GM19043 (cell line): ENCODE data around the gene KDM8.
A peak's percentile ranks its signal among the peaks of the same experiment; 100 is the strongest.

Experiments used
- ATAC-seq: cut with Tn5 transposase; IDR thresholded peaks from one replicate; pipeline ENCODE4 v1.9.1; 2021; ENCODE audit warnings: low read depth; ENCODE audit not compliant: unreplicated experiment

Gene KDM8

DNA sequence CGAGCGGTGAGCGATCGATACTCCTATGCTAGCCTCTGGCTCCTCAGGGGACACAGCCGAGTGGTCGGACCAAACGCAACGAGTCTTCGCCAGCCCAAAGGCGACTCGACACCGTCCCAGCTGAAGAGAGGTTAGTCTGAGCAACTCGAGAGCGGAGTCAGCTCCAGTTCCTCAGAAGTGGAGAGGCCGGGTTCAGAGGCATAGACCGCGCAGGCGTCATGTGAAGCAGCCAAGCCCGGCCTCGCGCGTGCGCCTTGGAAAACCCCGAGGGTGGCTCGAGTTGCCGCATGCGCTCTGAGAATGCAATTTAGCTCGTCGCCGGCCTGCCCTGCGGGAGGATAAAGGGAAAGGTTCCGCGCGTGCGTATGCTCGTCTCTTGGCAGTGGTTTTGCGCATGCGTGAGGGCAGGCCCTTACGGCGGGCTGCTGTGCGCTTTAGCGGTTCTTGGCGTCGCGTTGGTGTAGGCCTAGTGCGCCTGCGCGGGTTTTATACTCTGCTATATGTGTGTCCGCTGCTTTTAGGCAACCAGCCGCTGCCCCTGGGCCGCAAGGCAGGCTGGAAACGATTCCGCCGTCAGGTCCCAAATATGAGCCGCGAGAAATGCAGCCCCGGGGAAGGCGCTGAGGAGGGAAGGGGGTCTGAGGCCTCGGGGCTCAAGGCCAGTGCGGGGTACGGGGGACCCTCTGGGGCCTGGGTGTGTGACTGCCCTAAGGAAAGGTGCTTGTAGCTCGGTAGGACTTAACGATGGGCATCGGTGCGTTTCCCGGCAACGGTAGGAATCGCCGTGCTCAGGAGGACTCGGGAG is at the start of gene KDM8:
Gene KDM8, plus strand, starts transcription at position 20 of the 805 bp plus-strand sequence. CDS start 6,598 bp downstream, outside the sequence.
- peak; percentile 65 for ATAC-seq

DNA sequence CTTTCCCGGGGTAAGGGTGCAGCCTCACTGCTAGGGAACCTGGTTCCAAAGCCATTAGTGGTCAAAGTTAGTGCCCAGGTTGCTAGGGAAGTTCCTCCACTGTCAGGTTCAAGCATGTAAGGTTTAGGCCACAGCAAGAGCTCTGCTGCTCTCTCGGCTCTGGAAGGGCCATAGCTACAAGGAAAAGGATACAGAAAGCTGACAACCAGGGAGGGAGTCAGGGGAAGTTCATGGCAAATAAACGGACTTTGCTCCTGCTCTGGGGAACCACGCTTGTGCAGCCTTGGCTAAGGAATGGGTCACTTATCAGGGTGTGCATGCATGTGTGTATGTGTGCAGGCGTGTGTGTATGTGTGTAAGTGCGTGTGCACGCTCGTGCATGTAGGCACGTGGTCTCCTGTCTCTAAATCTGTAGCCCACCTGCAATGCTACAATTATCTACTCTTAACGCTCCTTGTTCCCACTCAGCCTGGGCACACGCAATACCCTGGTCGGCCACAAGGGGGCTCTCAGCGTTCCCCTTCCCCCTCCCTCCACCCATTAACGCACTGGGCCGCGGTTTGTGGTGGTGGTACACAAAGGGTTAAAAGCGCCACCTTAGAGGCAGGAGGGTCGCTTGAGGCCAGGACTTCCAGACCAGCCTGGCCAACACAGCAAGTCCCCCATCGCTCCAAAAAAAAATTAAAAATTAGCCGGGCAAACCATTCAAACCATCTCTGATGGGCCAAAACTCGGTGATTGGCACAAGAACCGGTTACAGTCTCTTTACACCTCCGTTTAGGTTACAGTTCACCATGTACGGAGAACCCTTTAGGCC is 48.4 kb upstream of the KDM8 start:
- ATAC-seq: no peak

DNA sequence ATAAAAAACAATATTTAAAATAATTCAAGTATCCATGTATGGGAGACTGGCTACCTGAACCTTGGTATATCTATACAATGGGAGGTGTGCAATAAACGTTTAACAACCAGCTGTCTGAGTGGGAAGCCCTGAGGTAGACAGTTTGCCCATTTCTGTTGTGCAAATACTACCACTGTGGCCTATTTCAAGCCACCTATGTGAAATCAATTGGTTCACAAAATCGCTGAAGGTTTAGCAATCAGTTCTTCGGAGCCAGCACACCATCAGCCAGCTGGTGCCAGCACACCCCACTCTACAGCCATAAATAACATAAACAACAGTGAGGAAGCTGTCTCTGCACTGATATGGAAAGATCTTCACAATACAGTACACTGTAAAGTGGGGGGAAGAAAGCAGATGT is 46.7 kb upstream of the KDM8 start:
- no peak for ATAC-seq

DNA sequence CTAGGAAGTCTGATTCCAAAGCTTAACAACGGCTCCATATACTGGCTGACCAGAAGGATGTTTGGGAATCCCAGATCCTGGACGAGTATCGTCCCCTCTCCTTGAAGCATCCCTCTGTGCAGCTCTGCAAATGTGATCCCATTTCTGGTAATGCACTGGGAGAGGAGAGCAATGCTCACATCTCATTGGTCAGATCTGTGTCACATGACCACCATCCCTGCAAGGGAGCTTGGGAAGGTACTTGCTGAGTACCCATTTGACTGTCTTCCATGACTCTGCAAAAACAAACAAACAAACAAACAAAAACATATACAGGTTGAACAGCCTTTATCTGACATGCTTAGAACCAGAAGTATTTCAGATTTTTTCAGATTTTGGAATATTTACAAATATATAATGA is 41.9 kb upstream of the KDM8 start:
- no peak for ATAC-seq

DNA sequence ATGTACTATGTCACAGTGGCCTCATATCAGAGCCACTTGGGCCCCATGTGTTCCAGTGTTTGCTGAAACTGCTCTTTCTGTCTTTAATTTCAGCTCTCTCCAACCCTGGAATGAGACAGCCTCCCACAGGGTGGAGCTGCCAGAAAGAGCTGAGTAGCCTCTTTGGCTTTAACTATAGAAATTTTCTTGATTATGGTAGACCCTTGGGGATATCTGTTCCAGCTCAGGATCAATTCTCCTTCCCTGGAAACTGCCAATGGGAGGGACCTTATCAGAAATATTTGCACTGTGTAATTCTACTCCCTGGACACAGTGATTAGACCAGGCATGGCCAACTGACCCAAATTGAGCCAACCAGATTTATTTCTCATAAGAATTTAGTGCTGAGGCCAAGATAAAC is 39.0 kb upstream of the KDM8 start:
- ATAC-seq: no peak

DNA sequence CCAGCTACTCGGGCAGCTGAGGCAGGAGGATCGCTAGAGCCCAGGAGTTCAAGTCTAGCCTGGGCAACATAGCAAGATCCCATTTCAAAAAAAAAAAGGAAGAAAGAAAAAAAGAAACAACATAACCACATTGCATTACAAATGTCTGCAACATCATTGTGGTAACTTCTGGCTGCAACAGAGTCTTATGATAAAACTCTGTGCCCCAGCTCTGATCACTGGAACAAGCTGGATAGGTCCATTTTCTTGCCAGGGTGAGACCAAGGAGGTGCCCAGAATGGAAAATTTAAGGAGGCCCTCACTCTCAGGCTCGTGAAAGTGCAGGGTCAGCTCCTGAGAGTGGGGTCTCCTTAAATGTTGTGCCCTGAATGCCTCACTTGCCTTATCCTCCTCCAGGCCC is 37.8 kb upstream of the KDM8 start:
- ATAC-seq: no peak

DNA sequence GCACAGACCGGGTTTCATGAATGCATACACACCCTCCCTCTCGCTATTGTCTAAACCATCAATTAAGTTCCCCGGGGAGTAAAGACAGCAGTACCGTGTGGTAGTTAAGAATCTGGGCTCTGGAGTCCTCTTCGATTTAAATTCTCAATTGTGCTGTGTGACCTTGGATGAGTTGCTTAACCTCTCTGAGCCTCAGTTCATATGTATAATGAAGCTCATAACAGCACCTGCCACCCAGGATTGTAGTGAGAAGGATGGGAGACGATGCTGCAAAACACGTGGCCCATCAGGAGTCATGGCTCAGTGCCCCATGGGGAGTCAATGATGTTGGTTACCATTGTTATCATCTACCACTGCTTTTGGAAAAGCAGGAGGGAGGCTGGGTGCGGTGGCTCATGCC is 34.5 kb upstream of the KDM8 start:
- no peak for ATAC-seq

DNA sequence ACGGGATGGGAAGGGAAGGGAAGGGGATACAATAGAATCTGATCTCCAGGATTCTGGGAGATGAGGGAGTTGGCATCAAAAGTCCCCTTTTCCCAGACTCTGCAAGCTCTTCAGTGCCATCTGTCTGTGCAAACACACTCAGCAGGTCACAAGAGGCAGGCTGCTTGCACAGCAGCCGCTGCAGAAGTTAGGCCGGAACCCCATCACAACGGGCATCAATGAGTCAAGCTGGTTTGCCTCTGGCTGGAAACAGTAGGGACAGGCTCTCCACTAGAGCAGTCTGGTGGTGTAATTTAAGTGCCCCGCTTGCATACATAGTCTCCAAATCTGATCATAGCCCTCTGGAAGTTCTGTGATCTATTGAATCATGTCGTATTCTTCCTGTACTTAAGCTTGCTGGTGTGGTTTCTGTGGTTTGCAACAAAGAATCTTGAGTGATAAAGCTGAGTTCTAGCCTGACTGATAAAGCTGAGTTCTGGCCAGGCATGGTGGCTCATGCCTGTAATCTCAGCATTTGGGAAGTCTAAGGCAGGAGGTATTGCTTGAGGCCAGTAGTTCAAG is 33.7 kb upstream of the KDM8 start:
- no peak for ATAC-seq

DNA sequence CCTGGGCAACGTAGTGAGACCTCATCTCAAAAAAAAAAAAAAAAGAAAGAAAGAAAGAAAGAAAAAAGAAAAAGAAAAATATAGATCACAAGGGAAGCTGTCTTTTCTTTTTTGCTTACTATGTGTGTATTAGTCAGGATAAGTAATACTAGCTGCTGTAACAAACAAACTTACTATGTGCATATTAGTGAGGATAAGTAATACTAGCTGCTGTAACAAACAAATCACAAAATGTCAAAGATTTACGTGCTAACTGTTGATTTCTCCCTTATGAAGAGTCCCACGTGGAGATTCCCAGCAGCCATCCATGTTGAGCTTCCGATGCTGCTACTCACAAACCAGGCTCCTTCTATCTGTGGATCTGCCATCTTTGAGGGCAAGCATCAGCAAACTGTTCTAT is 31.7 kb upstream of the KDM8 start:
- ATAC-seq: no peak

DNA sequence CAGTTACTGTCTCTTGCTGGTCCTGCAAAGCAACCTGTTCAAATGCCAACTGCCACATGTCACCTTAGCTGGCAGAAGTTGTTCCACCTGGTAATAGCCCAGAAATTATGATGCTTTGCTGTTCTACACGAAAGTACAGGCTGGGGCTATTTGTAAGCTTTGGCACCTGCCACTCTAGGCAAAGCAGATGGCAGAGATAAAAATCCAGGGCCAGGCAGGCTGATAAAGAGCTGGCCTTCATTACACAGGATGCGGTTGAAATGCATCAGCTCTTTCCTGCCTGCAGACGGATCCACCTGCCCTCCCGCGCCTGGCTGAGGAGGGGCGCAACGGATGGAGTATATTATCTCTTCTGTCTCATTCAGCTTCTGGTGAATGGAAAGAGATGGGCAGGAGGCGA is 29.3 kb upstream of the KDM8 start:
- no peak for ATAC-seq

DNA sequence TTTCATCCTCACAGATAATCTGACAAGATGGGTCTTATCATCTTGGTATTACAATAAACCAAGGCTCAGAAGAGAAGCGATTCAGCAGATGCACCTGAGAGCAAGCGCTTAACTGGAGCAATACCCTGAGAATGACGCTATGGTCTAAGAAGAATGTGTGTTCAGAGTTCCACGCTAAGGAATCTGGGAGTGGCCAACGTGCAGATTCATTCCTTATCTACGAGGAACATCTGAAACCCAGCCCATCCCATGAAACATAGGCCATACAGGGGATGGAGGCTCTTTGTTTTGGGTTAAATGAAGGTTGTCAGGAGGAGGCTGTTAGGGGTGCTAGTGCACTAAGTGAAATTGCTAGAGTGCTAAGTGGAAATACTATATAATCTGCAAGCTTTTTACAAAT is 28.5 kb upstream of the KDM8 start:
- ATAC-seq: no peak

DNA sequence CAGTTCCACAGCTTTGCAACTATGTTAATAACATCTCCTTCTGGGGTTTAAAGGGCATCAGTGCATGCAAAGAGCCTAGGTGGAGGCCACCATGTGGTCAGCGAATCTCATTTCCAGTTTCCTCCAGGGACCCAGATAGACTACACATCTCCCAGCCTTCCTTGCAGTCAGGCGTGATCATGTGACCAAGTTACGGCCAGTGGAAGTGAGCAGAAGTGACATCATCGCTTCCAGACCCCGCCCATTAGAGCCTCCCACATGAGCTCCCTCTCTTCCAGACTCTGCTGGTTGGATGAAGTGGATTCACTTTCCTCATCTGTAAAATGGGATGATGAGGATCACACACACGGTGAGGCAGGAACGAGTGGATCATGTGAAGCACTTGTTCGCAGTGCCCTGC is 27.4 kb upstream of the KDM8 start:
- no peak for ATAC-seq

DNA sequence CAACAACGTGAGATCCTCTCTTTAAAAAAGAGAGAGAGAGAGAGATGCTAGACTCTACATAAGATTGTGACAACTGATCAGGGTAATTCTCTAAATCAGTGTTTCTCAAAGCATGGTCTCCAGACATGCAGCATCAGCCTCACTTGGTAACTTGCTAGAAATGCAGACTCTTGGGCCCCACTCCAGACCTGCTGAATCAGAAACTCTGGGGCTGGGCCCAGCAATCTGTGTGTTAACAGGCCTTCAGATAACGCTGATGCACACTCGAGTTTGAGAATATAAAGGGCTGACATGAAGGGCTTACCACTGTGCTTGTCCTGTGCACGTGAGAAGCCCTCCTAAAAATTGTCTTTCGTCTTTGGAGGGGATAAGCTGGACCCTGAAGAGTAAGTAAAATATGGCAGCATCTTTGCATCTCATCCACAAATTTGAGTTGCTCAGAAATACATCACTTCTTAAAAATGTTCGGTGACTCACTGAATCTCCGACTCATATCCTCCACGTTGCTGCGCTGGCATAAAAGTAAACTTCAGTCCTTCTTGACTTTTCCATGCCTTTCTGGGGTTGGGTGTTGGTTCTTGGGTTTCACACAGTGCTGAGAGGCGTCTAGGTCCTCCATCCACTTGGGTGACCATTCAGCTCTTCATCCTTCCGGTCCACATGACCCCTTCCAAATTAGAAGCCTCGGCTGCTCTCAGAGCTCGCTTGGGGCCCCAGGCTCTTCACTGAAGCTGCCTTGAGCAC is 26.1 kb upstream of the KDM8 start:
- no peak for ATAC-seq

DNA sequence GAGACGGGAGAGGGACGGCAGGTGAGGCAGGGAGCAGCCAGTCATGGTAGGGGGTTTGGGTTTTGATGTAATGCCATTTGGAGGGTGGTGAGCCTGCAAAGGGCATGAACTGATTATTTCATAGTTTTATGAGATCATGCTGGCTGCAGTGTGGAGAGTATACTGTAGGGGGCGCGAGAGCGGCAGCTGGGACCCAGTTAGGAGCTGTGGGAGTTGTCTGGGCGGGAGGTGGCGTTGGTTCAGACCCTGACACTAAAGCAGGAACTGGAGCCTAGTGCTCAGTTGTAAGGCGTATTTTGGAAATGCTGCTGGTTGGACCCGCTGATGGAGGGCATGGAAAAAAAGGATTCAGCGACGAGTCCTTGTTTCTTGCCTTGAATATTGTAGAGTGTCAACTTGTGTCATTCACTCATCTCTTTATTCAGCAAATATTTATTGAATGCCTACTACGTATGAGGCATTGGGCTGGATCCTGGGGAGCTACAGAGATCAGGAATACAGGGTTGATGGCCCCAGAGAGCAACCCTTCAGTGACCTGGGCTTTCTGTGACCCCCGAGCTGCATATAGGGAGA is 23.7 kb upstream of the KDM8 start:
- peak; percentile 85 for ATAC-seq

DNA sequence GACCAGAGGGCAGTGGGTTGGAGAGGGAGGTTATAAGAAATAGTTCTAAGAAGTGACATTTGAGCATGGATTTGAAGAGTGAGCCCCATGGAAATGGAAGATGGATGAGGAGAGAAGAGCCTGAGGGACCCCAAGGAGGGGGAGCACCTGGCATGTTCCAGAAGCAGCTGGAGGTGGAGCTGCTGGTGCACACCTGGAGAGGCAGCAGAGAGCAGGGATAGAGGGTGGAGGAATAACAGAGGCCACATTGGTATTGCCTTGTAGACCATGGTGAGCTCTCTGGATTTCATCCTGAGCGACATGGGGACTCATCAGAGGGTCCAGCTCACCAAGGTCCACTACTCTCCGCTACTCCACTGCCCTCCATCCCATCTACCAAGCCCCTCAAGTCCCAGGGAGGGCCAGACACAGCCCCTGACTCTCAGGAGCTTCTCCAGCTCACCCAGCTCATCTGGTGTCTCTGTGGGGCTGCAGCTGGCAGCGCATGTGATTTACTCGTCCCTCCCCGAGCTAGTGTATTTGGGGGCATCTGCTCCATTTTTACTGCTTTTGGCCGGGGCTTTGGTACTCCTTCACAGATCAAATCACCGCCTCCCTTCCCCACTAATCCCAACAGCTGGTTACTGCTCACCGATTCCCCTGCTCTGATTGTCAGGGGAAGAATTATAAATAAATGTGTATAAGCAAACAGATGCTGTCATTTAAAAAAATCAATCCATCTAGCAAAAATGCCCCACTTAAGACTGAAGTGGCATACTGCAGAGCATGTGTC is 22.1 kb upstream of the KDM8 start:
- no peak for ATAC-seq

DNA sequence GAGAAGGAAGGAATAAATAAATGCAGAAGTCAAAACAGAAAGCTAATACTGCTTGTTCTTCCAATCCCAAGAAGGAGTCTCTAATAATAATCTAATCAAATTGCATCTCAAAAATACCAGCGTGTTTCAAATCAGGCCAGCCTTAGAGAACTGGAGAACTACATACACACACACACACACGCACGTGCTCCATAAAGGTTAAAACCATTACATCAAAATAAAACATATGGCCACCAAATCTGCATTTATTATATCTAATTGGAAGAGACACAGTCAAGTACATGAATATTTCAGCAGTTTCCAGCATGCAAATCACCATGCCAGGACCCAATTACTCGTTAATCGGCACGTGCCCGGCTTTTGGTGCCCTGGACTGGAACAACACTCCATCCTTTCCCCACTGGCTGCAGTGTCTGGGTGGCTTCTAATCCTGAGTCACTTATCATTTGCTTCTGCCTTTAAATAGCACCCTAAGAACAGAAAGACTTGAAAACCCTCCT is 20.4 kb upstream of the KDM8 start:
- ATAC-seq: no peak

DNA sequence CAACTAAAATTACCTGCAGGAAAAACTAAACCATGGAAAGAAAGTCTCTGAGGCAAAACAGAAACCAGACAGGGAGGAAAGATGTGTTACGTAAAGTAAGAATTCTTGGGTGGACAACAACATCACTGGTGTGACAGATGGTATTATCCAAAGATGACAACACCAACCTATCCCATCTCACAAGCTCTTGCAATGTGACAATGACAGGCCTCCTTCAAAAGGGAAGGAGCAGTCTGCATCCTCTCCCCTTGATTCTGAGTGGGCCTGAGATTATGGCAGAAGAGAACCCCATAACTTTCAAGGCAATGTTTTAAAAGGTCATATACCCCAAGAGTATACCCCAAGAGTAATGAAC is 17.6 kb upstream of the KDM8 start:
- ATAC-seq: no peak

DNA sequence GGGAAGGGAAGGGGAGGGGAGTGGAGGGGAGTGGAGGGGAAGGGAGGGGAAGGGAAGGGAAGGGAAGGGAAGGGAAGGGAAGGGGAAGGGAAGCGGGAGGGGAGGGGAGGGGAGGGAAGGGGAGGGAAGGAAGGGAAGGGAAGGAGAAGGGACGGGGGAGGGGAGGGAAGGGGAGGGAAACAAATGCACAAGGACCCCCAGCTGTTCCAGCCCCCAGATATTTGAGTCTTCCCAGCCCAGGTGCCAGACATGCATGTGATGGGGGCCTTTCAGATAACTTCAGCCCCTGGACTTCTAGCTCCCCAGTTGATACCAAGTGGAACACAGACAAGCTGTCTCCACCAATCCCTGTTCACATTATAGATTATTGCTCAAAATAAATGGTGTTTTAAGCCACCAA is 14.7 kb upstream of the KDM8 start:
- ATAC-seq: no peak

DNA sequence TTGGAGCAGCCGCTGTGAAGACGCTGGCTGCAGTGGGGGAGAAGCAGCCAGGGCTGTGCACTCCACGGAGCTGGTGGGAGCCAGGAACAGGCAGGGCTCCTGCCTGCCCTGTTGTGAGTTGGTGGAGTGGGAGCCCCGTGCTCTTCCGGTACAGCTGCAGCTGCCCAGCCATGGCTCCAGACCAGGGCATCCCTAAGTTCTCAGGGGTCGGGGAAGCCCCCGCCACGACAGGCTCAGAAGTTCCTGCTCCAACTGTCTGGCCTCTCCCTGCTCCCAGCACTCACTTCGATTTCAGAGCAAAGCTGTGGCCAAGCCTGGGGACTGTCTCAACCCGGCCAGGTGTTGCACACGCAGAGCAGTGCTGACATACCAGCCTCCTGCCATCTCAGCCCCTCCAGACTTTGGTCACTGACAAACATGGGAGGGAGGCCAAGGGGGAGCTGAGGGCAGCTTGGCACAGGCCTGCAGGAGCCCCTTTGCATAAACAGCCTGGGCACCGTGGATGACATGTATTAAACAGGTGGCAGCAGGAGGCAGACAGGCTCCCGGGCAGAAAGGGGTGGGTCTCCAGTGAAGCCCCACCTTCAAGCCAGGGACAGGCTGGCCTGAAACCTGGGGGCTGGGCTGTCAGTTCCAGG is 13.9 kb upstream of the KDM8 start:
- no peak for ATAC-seq
